NCI-H2227 (cell line): ENCODE measurements around the gene TMEM98.
"Not testable (repeated sequence)": the region's sequence is repeated elsewhere in the genome, so short reads cannot be mapped to it uniquely, and the experiment has no call there.

Source experiments
- DNase-seq: peaks from one replicate; lab custom pipeline; 2025; ENCODE audit not compliant: unreplicated experiment; lab: John Stamatoyannopoulos, UW

Gene TMEM98, protein sequence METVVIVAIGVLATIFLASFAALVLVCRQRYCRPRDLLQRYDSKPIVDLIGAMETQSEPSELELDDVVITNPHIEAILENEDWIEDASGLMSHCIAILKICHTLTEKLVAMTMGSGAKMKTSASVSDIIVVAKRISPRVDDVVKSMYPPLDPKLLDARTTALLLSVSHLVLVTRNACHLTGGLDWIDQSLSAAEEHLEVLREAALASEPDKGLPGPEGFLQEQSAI

GRCh38 chr17:32927724-32928585, at the start of gene TMEM98:
TMEM98 (plus strand) TSS chr17:32928153; CDS start chr17:32931529, 3,376 bp downstream.
- DNase-seq = peak; percentile 52

- no peak for DNase-seq
Observed at GRCh38 chr17:32878211-32878610, 49.7 kb upstream of the TMEM98 start.

GRCh38 chr17:32879134-32879533, 48.8 kb upstream of the TMEM98 start:
- DNase-seq = no peak

DNA sequence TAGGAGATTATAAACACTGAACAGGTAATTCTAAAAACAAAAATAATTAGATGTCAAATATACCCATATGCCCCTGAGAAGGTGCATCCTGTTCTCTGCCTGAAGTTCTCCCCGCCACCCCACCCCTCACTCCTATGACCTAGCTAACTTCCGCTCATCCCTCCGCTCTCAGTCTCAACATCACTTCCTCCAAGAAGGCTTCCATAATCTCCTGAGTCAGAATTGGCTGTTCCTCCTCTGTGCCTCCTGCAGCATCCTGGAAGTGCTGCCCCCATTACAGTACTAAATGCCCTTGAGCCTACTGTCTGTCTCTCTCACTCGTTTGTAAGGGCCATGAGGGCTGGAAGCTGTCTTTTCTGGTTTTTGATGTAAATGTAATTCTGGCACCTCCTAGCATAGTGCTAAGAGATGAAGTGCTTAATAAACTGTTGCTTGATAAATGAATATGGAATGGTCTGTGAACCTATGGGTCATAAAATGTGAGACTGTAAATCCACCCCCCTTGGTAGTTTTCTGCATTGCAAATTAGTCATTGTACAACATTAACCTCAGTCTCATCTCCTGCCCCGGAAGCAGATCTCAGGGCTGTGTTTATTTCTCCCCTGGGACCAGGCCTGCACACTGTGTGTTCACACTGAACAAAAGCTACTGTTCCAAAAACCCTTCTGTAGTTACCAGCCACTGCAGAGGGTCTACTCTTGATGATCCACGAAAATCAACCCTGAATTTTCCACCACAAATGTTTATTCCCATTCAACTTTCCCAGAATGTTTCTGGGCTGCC, 47.1 kb upstream of the TMEM98 start:
- DNase-seq = no peak

DNA sequence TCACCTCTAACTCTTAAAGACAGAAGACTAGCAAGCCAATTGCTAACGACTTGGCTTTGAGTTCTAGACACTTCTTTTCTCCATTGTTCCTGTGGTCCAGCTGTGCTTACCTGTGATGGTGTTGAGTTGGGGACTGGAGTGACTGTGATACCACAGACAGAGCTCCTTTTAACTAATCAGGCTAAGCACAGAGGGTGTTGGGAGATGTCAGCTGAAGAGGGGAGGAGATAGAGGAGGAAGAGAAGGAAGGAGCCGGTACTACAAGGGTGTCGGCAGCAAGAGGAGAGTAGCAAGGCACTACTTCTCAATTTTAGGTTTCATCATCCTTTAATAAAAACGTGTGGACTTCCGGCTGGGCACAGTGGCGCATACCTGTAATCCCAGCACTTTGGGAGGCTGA, 45.9 kb upstream of the TMEM98 start:
- DNase-seq = no peak

GRCh38 chr17:32882734-32883133, 45.2 kb upstream of the TMEM98 start:
- no peak for DNase-seq

GRCh38 chr17:32886951-32887350, 41.0 kb upstream of the TMEM98 start:
- DNase-seq = not testable (repeated sequence)

DNA sequence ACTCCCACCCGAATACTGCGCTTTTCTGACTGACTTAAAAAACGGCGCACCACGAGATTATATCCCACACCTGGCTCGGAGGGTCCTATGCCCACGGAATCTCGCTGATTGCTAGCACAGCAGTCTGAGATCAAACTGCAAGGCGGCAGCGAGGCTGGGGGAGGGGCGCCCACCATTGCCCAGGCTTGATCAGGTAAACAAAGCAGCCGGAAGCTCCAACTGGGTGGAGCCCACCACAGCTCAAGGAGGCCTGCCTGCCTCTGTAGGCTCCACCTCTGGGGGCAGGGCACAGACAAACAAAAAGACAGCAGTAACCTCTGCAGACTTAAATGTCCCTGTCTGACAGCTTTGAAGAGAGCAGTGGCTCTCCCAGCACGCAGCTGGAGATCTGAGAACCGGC, 40.5 kb upstream of the TMEM98 start:
- not testable (repeated sequence) for DNase-seq

GRCh38 chr17:32894245-32894644, 33.7 kb upstream of the TMEM98 start:
- DNase-seq = no peak

GRCh38 chr17:32896647-32897258, 31.2 kb upstream of the TMEM98 start:
- no peak for DNase-seq

- no peak for DNase-seq
Observed at GRCh38 chr17:32899236-32900013, 28.5 kb upstream of the TMEM98 start.

GRCh38 chr17:32901743-32902142, 26.2 kb upstream of the TMEM98 start:
- no peak for DNase-seq

GRCh38 chr17:32903774-32904673, 23.9 kb upstream of the TMEM98 start:
- no peak for DNase-seq

DNA sequence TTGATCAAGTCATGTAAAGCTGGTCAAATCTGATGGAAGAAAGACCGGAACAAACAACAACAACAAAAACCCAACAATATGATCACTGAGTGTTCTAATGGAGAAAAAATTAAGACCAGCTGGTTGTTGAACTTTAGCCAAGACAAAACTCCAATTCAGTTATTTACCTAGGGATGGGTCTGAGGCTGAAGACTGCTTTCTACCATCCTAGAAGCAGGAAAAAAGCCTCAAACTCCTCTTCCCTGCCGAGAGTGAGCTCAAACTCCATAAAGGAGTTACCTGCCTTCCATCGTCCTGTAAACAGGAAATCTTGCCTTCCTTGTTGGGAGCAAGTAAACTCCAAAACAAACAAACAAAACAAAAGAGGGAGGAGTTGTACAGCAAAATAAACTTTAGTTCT, 23.1 kb upstream of the TMEM98 start:
- no peak for DNase-seq

- no peak for DNase-seq
Observed at GRCh38 chr17:32907583-32907982, 20.4 kb upstream of the TMEM98 start.

GRCh38 chr17:32909787-32910369, 18.1 kb upstream of the TMEM98 start:
- peak; percentile 62 for DNase-seq

DNA sequence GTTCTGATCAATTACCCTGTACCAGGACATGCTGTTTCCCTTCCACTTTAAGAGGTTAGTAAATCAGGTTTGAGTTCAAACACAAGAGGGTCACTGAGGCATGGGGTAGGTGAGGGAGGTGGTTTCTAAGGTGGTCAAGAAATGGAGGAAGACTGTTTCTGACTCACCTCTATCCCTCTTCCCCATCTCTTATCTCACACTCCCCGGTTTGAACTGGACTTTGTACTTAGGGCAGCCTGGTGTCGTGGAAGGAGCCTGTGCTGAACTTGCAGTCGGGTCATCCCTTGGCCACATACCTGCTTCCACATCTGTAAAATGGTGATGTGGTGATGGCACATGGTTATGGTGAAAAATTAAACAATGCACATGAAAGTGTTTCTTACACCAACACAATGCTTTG, 17.2 kb upstream of the TMEM98 start:
- DNase-seq = no peak

DNA sequence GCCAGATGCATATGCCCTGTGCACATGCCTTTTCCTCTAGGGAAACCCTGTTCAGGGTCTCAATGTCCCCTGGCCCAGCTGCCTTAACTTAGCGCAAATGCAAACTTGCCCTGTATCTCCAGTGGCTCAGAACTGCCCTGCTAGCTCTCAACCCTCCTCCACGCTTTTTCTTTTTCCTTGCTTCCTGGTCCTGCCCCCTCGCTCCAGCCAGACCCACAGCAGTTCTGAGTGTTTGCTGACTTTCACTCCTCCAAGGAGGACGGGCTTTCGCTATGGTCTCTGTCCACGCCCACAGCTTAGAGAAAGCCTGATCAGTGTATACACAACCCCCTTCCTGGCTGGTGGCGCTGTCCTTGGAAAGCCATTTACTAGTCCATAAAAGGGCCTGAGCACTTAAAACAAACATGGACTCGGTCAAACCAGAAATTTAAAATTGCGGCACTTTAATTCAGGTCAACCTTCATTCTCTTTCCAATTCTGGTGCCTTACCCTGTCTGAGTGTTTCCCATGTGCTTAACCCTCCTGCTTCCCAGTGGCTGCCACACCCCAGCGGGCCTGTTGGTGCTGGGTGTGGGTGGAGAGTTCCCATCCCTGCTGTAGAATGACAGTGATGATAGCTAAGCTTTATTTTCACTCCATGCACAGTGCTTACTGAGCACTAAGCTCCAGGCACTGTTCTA, 15.6 kb upstream of the TMEM98 start:
- peak; percentile 75 for DNase-seq
